Measurements from ENCODE around the gene CACUL1.
"Not testable (repeated sequence)": the region's sequence is repeated elsewhere in the genome, so short reads cannot be mapped to it uniquely, and the experiment has no call there.

The CACUL1 gene

GRCh38 chr10:118745056-118745455, 9.7 kb downstream of the CACUL1 start:
- H3K27ac ChIP-seq (ENCODE audit: low read length) = no peak overlapping the region
- no peaks in the 10 kb centered on the region for H3K9me3 ChIP-seq (ENCODE audit: insufficient read depth, low read depth, low read length)
- peaks cover 9% of the 10 kb centered on the region; the same call in 1 of the 2 replicates for H3K36me3 ChIP-seq (ENCODE audit: insufficient read depth, low read depth, low read length)
- H3K27me3 ChIP-seq (ENCODE audit: insufficient read depth, low read length) = no peaks in the 10 kb centered on the region
- H3K4me3 ChIP-seq (ENCODE audit: low read length) = no peak overlapping the region
- peaks cover 14% of the 10 kb centered on the region for H3K4me1 ChIP-seq (ENCODE audit: insufficient read depth, low read length)
- no peak overlapping the region for H3K9ac ChIP-seq (ENCODE audit: low read depth, low read length)

GRCh38 chr10:118744346-118744918, 10.3 kb downstream of the CACUL1 start:
- not testable (repeated sequence) for H3K36me3 ChIP-seq (ENCODE audit: insufficient read depth, low read depth, low read length); H3K27me3 ChIP-seq (ENCODE audit: insufficient read depth, low read length); H3K9me3 ChIP-seq (ENCODE audit: insufficient read depth, low read depth, low read length); H3K4me3 ChIP-seq (ENCODE audit: low read length); H3K9ac ChIP-seq (ENCODE audit: low read depth, low read length); H3K27ac ChIP-seq (ENCODE audit: low read length)
- H3K4me1 ChIP-seq (ENCODE audit: insufficient read depth, low read length) = peaks cover 14% of the 10 kb centered on the region

- Histone ChIP-seq H3K27me3 (ENCODE audit: insufficient read depth, low read length) (no peaks in the 10 kb centered on the region), H3K9ac (ENCODE audit: low read depth, low read length) (no peak overlapping the region), H3K27ac (ENCODE audit: low read length) (no peak overlapping the region), H3K4me3 (ENCODE audit: low read length) (no peak overlapping the region), H3K36me3 (ENCODE audit: insufficient read depth, low read depth, low read length) (no peaks in the 10 kb centered on the region), H3K4me1 (ENCODE audit: insufficient read depth, low read length) (peaks cover 14% of the 10 kb centered on the region), H3K9me3 (ENCODE audit: insufficient read depth, low read depth, low read length) (no peaks in the 10 kb centered on the region)
Observed at GRCh38 chr10:118742782-118743181, 12.0 kb downstream of the CACUL1 start.

GRCh38 chr10:118742032-118742431, 12.7 kb downstream of the CACUL1 start:
- H3K9me3 ChIP-seq (ENCODE audit: insufficient read depth, low read depth, low read length) = no peaks in the 10 kb centered on the region
- no peak overlapping the region for H3K4me3 ChIP-seq (ENCODE audit: low read length)
- H3K27me3 ChIP-seq (ENCODE audit: insufficient read depth, low read length) = no peaks in the 10 kb centered on the region
- H3K9ac ChIP-seq (ENCODE audit: low read depth, low read length) = no peak overlapping the region
- H3K36me3 ChIP-seq (ENCODE audit: insufficient read depth, low read depth, low read length) = no peaks in the 10 kb centered on the region
- no peak overlapping the region for H3K27ac ChIP-seq (ENCODE audit: low read length)
- peaks cover 14% of the 10 kb centered on the region for H3K4me1 ChIP-seq (ENCODE audit: insufficient read depth, low read length)

- H3K27ac ChIP-seq (ENCODE audit: low read length) = no peak overlapping the region
- H3K4me3 ChIP-seq (ENCODE audit: low read length) = no peak overlapping the region
- no peaks in the 10 kb centered on the region for H3K27me3 ChIP-seq (ENCODE audit: insufficient read depth, low read length)
- H3K9me3 ChIP-seq (ENCODE audit: insufficient read depth, low read depth, low read length) = no peaks in the 10 kb centered on the region
- no peak overlapping the region for H3K9ac ChIP-seq (ENCODE audit: low read depth, low read length)
- no peaks in the 10 kb centered on the region for H3K36me3 ChIP-seq (ENCODE audit: insufficient read depth, low read depth, low read length)
- H3K4me1 ChIP-seq (ENCODE audit: insufficient read depth, low read length) = peaks cover 17% of the 10 kb centered on the region
Observed at GRCh38 chr10:118738406-118738805, 16.4 kb downstream of the CACUL1 start.

GRCh38 chr10:118737603-118738302, 17.0 kb downstream of the CACUL1 start:
- H3K4me3 ChIP-seq (ENCODE audit: low read length) = no peak overlapping the region
- peaks cover 21% of the 10 kb centered on the region for H3K4me1 ChIP-seq (ENCODE audit: insufficient read depth, low read length)
- no peaks in the 10 kb centered on the region for H3K27me3 ChIP-seq (ENCODE audit: insufficient read depth, low read length)
- H3K36me3 ChIP-seq (ENCODE audit: insufficient read depth, low read depth, low read length) = no peaks in the 10 kb centered on the region
- no peaks in the 10 kb centered on the region for H3K9me3 ChIP-seq (ENCODE audit: insufficient read depth, low read depth, low read length)
- H3K27ac ChIP-seq (ENCODE audit: low read length) = no peak overlapping the region
- no peak overlapping the region for H3K9ac ChIP-seq (ENCODE audit: low read depth, low read length)

GRCh38 chr10:118735294-118735693, 19.5 kb downstream of the CACUL1 start:
- no peaks in the 10 kb centered on the region for H3K9me3 ChIP-seq (ENCODE audit: insufficient read depth, low read depth, low read length)
- H3K27me3 ChIP-seq (ENCODE audit: insufficient read depth, low read length) = no peaks in the 10 kb centered on the region
- H3K27ac ChIP-seq (ENCODE audit: low read length) = no peak overlapping the region
- no peak overlapping the region for H3K4me3 ChIP-seq (ENCODE audit: low read length)
- no peaks in the 10 kb centered on the region for H3K36me3 ChIP-seq (ENCODE audit: insufficient read depth, low read depth, low read length)
- peaks cover 29% of the 10 kb centered on the region for H3K4me1 ChIP-seq (ENCODE audit: insufficient read depth, low read length)
- H3K9ac ChIP-seq (ENCODE audit: low read depth, low read length) = no peak overlapping the region

GRCh38 chr10:118734475-118734874, 20.3 kb downstream of the CACUL1 start:
- H3K27ac ChIP-seq (ENCODE audit: low read length) = no peak overlapping the region
- H3K4me1 ChIP-seq (ENCODE audit: insufficient read depth, low read length) = peaks cover 29% of the 10 kb centered on the region
- no peaks in the 10 kb centered on the region for H3K9me3 ChIP-seq (ENCODE audit: insufficient read depth, low read depth, low read length)
- no peak overlapping the region for H3K4me3 ChIP-seq (ENCODE audit: low read length)
- H3K9ac ChIP-seq (ENCODE audit: low read depth, low read length) = no peak overlapping the region
- H3K27me3 ChIP-seq (ENCODE audit: insufficient read depth, low read length) = no peaks in the 10 kb centered on the region
- H3K36me3 ChIP-seq (ENCODE audit: insufficient read depth, low read depth, low read length) = peaks cover under 1% of the 10 kb centered on the region; the same call in 1 of the 2 replicates

- H3K9me3 ChIP-seq (ENCODE audit: insufficient read depth, low read depth, low read length) = no peaks in the 10 kb centered on the region
- H3K4me1 ChIP-seq (ENCODE audit: insufficient read depth, low read length) = peaks cover 29% of the 10 kb centered on the region
- H3K4me3 ChIP-seq (ENCODE audit: low read length) = no peak overlapping the region
- no peak overlapping the region for H3K9ac ChIP-seq (ENCODE audit: low read depth, low read length)
- H3K36me3 ChIP-seq (ENCODE audit: insufficient read depth, low read depth, low read length) = peaks cover 8% of the 10 kb centered on the region
- H3K27me3 ChIP-seq (ENCODE audit: insufficient read depth, low read length) = no peaks in the 10 kb centered on the region
- no peak overlapping the region for H3K27ac ChIP-seq (ENCODE audit: low read length)
Observed at GRCh38 chr10:118732245-118733165, 22.3 kb downstream of the CACUL1 start.

GRCh38 chr10:118730756-118731456, 23.9 kb downstream of the CACUL1 start:
- Histone ChIP-seq H3K9me3 (ENCODE audit: insufficient read depth, low read depth, low read length) (no peaks in the 10 kb centered on the region), H3K27me3 (ENCODE audit: insufficient read depth, low read length) (no peaks in the 10 kb centered on the region), H3K9ac (ENCODE audit: low read depth, low read length) (no peak overlapping the region), H3K27ac (ENCODE audit: low read length) (no peak overlapping the region), H3K4me1 (ENCODE audit: insufficient read depth, low read length) (peaks cover 29% of the 10 kb centered on the region), H3K36me3 (ENCODE audit: insufficient read depth, low read depth, low read length) (peaks cover 21% of the 10 kb centered on the region), H3K4me3 (ENCODE audit: low read length) (no peak overlapping the region)

- peaks cover 22% of the 10 kb centered on the region for H3K36me3 ChIP-seq (ENCODE audit: insufficient read depth, low read depth, low read length)
- H3K9me3 ChIP-seq (ENCODE audit: insufficient read depth, low read depth, low read length) = no peaks in the 10 kb centered on the region
- H3K4me3 ChIP-seq (ENCODE audit: low read length) = no peak overlapping the region
- H3K27ac ChIP-seq (ENCODE audit: low read length) = no peak overlapping the region
- H3K4me1 ChIP-seq (ENCODE audit: insufficient read depth, low read length) = peaks cover 25% of the 10 kb centered on the region
- no peaks in the 10 kb centered on the region for H3K27me3 ChIP-seq (ENCODE audit: insufficient read depth, low read length)
- H3K9ac ChIP-seq (ENCODE audit: low read depth, low read length) = no peak overlapping the region
Observed at GRCh38 chr10:118729641-118730258, 25.0 kb downstream of the CACUL1 start.

Data from iPS-20b (cell line).